Measurements from ENCODE around the gene TLR2.

GRCh38 chr4:153637201-153637600 is 46.9 kb upstream of the TLR2 start:
- TF ChIP-seq CTCF (IDR thresholded peaks at IDR 0.05) (no peak), POLR2A (IDR thresholded peaks at IDR 0.05) (no peak)
